ENCODE results near the gene CRHBP. TPM values are rescaled to one million over a fixed set of nuclear protein-coding genes. Genes with fewer than 3 reads are reported as not detected.

Gene CRHBP
- total and polyA plus RNA-seq, 2 donors (not counting 3 experiments of a cell fraction or from before 2014, with no cell fraction given), result 0.08 to 0.51 TPM

DNA sequence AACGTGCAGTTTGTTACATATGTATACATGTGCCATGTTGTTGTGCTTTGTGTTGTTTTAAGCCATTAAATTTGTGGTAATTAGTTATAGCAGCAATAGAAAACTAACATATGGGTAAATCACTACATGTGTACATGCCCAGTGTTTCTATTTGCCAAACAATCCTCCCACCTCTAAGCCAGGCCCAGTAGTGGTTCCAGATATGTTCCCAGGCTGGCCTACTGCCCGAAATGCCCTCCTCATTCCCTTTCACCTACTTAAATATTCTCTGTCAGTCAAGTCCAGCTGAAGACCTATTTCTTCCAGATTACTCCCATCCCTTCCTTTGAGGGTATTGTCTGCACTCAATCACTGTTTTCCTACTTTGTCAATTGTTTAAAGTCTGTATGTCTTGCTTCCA, 53.3 kb downstream of the CRHBP start:
- POLR2A ChIA-PET, result no interaction called here
- intact Hi-C loops (cut with micrococcal nuclease), result no loop called here
- H3K36me3 ChIP-seq (ENCODE audit: control insufficient read depth in 2 of 2, extremely low read depth in 1 of 2, insufficient read depth in 2 of 2, low read length in 2 of 2), result no peaks in the 10 kb centered on the region

More for the DNA sequence above, 53.3 kb downstream of the CRHBP start:
- TF ChIP-seq FOS (IDR thresholded peaks at IDR 0.05; ENCODE audit: borderline replicate concordance, insufficient read depth, low read length) (no peak), MYC (IDR thresholded peaks at IDR 0.05; ENCODE audit: low read depth, low read length) (no peak), GATA2 (IDR thresholded peaks at IDR 0.05; ENCODE audit: insufficient read depth, insufficient read length, low read depth, low read length) (no peak), POLR2AphosphoS5 (IDR thresholded peaks at IDR 0.05; ENCODE audit: insufficient read depth, low read depth, low read length) (no peak), JUN (IDR thresholded peaks at IDR 0.05; ENCODE audit: borderline replicate concordance, insufficient read depth, insufficient read length, low read depth) (no peak), EZH2 (IDR thresholded peaks at IDR 0.05; ENCODE audit: borderline replicate concordance, low read depth, low read length, severe bottlenecking) (no peak), POLR2A (IDR thresholded peaks at IDR 0.05; ENCODE audit: low read depth, low read length) (no peak)
- TF ChIP-seq, protein P1, sequence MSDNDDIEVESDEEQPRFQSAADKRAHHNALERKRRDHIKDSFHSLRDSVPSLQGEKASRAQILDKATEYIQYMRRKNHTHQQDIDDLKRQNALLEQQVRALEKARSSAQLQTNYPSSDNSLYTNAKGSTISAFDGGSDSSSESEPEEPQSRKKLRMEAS (IDR thresholded peaks at IDR 0.05; ENCODE audit: insufficient read depth, insufficient read length), result no peak
- TF ChIP-seq, protein P2, sequence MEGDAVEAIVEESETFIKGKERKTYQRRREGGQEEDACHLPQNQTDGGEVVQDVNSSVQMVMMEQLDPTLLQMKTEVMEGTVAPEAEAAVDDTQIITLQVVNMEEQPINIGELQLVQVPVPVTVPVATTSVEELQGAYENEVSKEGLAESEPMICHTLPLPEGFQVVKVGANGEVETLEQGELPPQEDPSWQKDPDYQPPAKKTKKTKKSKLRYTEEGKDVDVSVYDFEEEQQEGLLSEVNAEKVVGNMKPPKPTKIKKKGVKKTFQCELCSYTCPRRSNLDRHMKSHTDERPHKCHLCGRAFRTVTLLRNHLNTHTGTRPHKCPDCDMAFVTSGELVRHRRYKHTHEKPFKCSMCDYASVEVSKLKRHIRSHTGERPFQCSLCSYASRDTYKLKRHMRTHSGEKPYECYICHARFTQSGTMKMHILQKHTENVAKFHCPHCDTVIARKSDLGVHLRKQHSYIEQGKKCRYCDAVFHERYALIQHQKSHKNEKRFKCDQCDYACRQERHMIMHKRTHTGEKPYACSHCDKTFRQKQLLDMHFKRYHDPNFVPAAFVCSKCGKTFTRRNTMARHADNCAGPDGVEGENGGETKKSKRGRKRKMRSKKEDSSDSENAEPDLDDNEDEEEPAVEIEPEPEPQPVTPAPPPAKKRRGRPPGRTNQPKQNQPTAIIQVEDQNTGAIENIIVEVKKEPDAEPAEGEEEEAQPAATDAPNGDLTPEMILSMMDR (IDR thresholded peaks at IDR 0.05; ENCODE audit: extremely low read depth in 1 of 2, insufficient read depth in 1 of 2, low read depth in 1 of 2, low read length in 2 of 2), result no peak
- Histone ChIP-seq H4K20me1 (replicated peaks; ENCODE audit: control insufficient read depth, extremely low read depth, insufficient read depth, low read length) (no peaks in the 10 kb centered on the region), H3K4me1 (ENCODE audit: control insufficient read depth, extremely low read depth, insufficient read depth, low read length) (no peaks in the 10 kb centered on the region), H3K27ac (ENCODE audit: insufficient read depth, low read depth, low read length) (no peak overlapping the region), H3K4me2 (ENCODE audit: insufficient read depth, low read length) (no peak overlapping the region), H3K9me3 (replicated peaks; ENCODE audit: control insufficient read depth, insufficient read depth, low read length) (no peaks in the 10 kb centered on the region), H2AFZ (ENCODE audit: low read depth, low read length) (no peak overlapping the region), H3K4me3 (replicated peaks in 1 of 3; ENCODE audit: insufficient read depth in 1 of 3, low read depth in 1 of 3, low read length in 3 of 3) (no peak overlapping the region), H3K9me1 (replicated peaks; ENCODE audit: control insufficient read depth, extremely low read depth, insufficient read depth, low read length) (no peaks in the 10 kb centered on the region), H3K79me2 (ENCODE audit: control insufficient read depth, insufficient read depth, low read length) (no peaks in the 10 kb centered on the region), H3K27me3 (ENCODE audit: control insufficient read depth in 2 of 2, insufficient read depth in 2 of 2, low read length in 2 of 2) (peaks cover 9 to 27% of the 10 kb centered on the region in 2 experiments), H3K9ac (replicated peaks; ENCODE audit: extremely low read depth, insufficient read depth, low read length) (no peak overlapping the region)
- no TSS peak for BruUV-seq (replicated peaks)
- CTCF ChIA-PET, result no interaction called here
- FAIRE-seq, result no peak
- DNase-seq (ENCODE audit: low read depth, low spot score), result no peak
- dilution Hi-C loops (cut with MboI; ENCODE audit: extremely low pct_ligation_motif_present, low sequenced_read_pairs), result no loop called here
